Loucy (cell line): ENCODE data around the gene NTNG1.
"Not testable (repeated sequence)": the region's sequence is repeated elsewhere in the genome, so short reads cannot be mapped to it uniquely, and the experiment has no call there.

ENCODE experiments used
- CTCF ChIP-seq: fragments of 200-600 bp; sonication (generic); conservative IDR thresholded peaks from 2 replicates; pipeline ENCODE4 v1.5.1; 2014; ENCODE audit warnings: mild to moderate bottlenecking, antibody characterized with exemption, low read length
- EZH2phosphoT487 ChIP-seq: fragments of 200-600 bp; IDR thresholded peaks from 2 replicates; pipeline ENCODE4 v1.6.1; 2018; ENCODE audit warnings: antibody characterized with exemption, mild to moderate bottlenecking, moderate library complexity, borderline replicate concordance

GRCh38 chr1:107236760-107237159 is 95.9 kb downstream of the NTNG1 start:
- not testable (repeated sequence) for TF ChIP-seq CTCF, EZH2phosphoT487
